GM12878 (cell line): ENCODE measurements around the gene FGGY. TPM values are rescaled to one million over a fixed set of nuclear protein-coding genes. Genes with fewer than 3 reads are reported as not detected.

Experiments used
- ATAC-seq: fragments of 200-7000 bp; cut with Tn5 transposase; 3 replicates; pipeline ENCODE4 v1.9.1; 2020; ENCODE audit warnings: mild to moderate bottlenecking, moderate library complexity
- BruUV-seq: library from RNA; stranded (reverse); fragments of 400-500 nt; replicated peaks from 2 replicates; lab custom pipeline; 2021; lab: Mats Ljungman, UMichigan
- CTCF ChIA-PET: fragments of 300-600 bp; sonication (Branson Sonifier 250); formaldehyde crosslinking; extraction: SDS; loops from one replicate; lab custom pipeline; 2021; ENCODE audit warnings: inconsistent platforms; lab: Yijun Ruan, JAX
- POLR2A ChIA-PET: fragments of 350-600 bp; formaldehyde crosslinking; extraction: SDS; loops from one replicate; lab custom pipeline; 2021; ENCODE audit warnings: inconsistent platforms; lab: Charles Lee
- RAD21 ChIA-PET: fragments of 300-600 bp; sonication (Branson Sonifier 250); formaldehyde crosslinking; loops from one replicate; lab custom pipeline; 2023; ENCODE audit warnings: antibody characterized with exemption; ENCODE audit not compliant: unreplicated experiment; lab: Charles Lee
- SMC1A ChIA-PET: fragments of 300-600 bp; sonication (Branson Sonifier 250); formaldehyde crosslinking; loops from one replicate; lab custom pipeline; 2023; ENCODE audit not compliant: unreplicated experiment, uncharacterized antibody; lab: Charles Lee
- DNase-seq: peaks from one replicate; pipeline ENCODE4 v3.0.0-alpha.2; 2011; ENCODE audit warnings: low read depth, low spot score
- FAIRE-seq: peaks from 3 replicates; lab custom pipeline; 2011; peaks lifted over from hg19 to GRCh38; lab: Jason Lieb, UNC
- H2AFZ ChIP-seq: 2 replicates; pipeline ENCODE4 v1.6.0; 2011; ENCODE audit warnings: low read depth, low read length, control low read depth; ENCODE audit not compliant: control insufficient read depth
- H3K27ac ChIP-seq: 2 replicates; pipeline ENCODE4 v1.5.1; 2011; ENCODE audit warnings: control low read depth; ENCODE audit not compliant: control insufficient read depth, insufficient read depth
- H3K27me3 ChIP-seq, 2 experiments: replicated peaks in 1 of 2; 2 replicates each; pipeline versions ENCODE4 v1.6.0 to v1.6.1; 2011; ENCODE audit warnings: low read length in 1 of 2; ENCODE audit not compliant: control insufficient read depth in 2 of 2, insufficient read depth in 2 of 2
- H3K36me3 ChIP-seq, 2 experiments: 2 replicates each; pipeline ENCODE4 v1.5.1; 2011; ENCODE audit warnings: low read length in 1 of 2; ENCODE audit not compliant: control insufficient read depth in 2 of 2, insufficient read depth in 2 of 2
- H3K4me1 ChIP-seq: 2 replicates; pipeline ENCODE4 v1.6.1; 2011; ENCODE audit warnings: mild to moderate bottlenecking, low read length, moderate library complexity, mixed read lengths; ENCODE audit not compliant: control insufficient read depth, insufficient read depth
- H3K4me2 ChIP-seq: 2 replicates; pipeline ENCODE4 v1.6.0; 2011; ENCODE audit warnings: control low read depth; ENCODE audit not compliant: control insufficient read depth, insufficient read depth
- H3K4me3 ChIP-seq: fragments of 200-600 bp; sonication (generic); 2 replicates; pipeline ENCODE4 v1.5.1; 2016
- H3K79me2 ChIP-seq: 2 replicates; pipeline ENCODE4 v1.6.0; 2011; ENCODE audit warnings: low read length; ENCODE audit not compliant: control insufficient read depth, insufficient read depth
- H3K9ac ChIP-seq: 2 replicates; pipeline ENCODE4 v1.8.0; 2011; ENCODE audit warnings: low read length, control low read depth, mixed read lengths; ENCODE audit not compliant: control insufficient read depth, insufficient read depth
- H3K9me3 ChIP-seq: replicated peaks from 3 replicates; pipeline ENCODE4 v1.5.1; 2011; ENCODE audit warnings: mild to moderate bottlenecking, low read length; ENCODE audit not compliant: control insufficient read depth, insufficient read depth
- H4K20me1 ChIP-seq: 2 replicates; pipeline ENCODE4 v1.6.0; 2011; ENCODE audit not compliant: control insufficient read depth, insufficient read depth
- KAT2A ChIP-seq: conservative IDR thresholded peaks from 2 replicates; pipeline ENCODE4 v1.6.1; 2011; ENCODE audit warnings: low read depth, low read length; ENCODE audit not compliant: control insufficient read depth
- TAF1 ChIP-seq: IDR thresholded peaks from 2 replicates; pipeline ENCODE4 v1.6.1; 2011; ENCODE audit warnings: mild to moderate bottlenecking, low read depth, low read length, borderline replicate concordance
- WGBS: methylation state at CpG from one replicate; pipeline ENCODE4 v1.1.6; 2016; ENCODE audit warnings: low lambda C conversion rate; ENCODE audit not compliant: insufficient replicate concordance, insufficient coverage; ENCODE audit errors: missing lambda C conversion rate; 5-methylcytosine and 5-hydroxymethylcytosine counted together
- in situ Hi-C: fragments of 300-500 bp; cut with MboI; formaldehyde crosslinking; loops from 9 replicates; pipeline ENCODE4 v1.14.3; 2018; ENCODE audit warnings: mixed read lengths
- intact Hi-C: fragments of 100-400 bp; cut with micrococcal nuclease; formaldehyde crosslinking; loops from one replicate; pipeline ENCODE4 v1.14.2; 2022; ENCODE audit not compliant: unreplicated experiment
- polyA plus RNA-seq, 11 experiments: library from polyadenylated mRNA; depleted of rRNA in 4 of 11; unstranded in 6 of 11; stranded (reverse) in 5 of 11; fragments of >200 nt; fragmentation: Nextera tagmentation in 4 of 11; fragmentation: Illumina TruSeq in 1 of 11; extraction: Ambion mirVana in 4 of 11; extraction: Trizol in 1 of 11; gene quantifications; 1 replicate in 1 of 11; 2 replicates in 10 of 11; pipeline versions ENCODE4 v1.2.1 to v1.2.3, GENCODE V29; 2011 to 2016; ENCODE audit warnings: inconsistent platforms in 2 of 11, missing spikeins in 2 of 11, low read depth in 1 of 11
- total RNA-seq, 4 experiments: library from RNA; depleted of rRNA in 3 of 4; stranded (reverse); fragments of >200 nt in 3 of 4; fragmentation: Illumina TruSeq in 1 of 4; extraction: Trizol in 1 of 4; gene quantifications; 2 replicates each; pipeline versions ENCODE4 v1.2.1 to v1.2.3, GENCODE V29; 2013 to 2021
- TF ChIP-seq, protein P1 (sequence below): IDR thresholded peaks from 2 replicates; pipeline ENCODE4 v1.6.1; 2012; ENCODE audit warnings: mild to moderate bottlenecking, low read depth, low read length

Gene FGGY
- total and polyA plus RNA-seq, 10 of the 15 experiments (the other 5 are each of a cell fraction or from before 2014, with no cell fraction given), result 6.2 to 11.9 (median 7.5) TPM

DNA sequence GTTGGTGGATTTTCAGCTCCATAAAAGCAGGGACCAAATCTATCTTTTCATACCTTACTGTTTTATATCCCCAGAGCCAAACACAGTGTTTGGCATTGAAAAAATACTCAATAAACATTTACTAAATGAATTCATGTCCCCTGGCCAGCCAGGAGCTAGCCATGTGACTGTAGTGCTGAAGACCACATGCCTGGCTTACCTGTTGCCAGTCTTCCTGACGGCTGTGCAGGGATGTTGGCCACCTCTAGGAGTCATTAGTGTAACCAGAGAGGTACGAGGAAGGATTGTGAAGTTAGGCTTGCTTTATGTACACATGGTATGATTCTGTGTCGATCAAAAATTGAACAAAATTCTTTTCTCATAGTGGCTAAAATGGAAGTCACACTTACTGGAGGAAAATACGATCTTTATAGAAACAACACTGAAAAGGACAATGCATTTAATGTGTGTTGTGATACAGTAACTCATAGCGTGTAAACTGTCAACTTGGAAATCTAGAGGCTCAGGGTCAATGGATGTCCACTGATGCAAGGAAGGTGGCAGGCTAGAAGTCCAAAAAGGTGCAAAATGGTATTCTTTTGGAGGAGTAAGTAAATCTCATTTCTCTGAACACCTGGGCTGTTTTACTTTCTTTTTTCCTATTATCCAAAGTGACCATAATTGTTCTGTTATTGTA, 60.9 kb downstream of the FGGY start:
- no peak overlapping the region for H3K27ac ChIP-seq
- DNase-seq, result no peak
- H4K20me1 ChIP-seq, result no peaks in the 10 kb centered on the region
- H3K4me2 ChIP-seq, result no peak overlapping the region
- in situ Hi-C loops (no loop called here), intact Hi-C loops (no loop called here)
- no peaks in the 10 kb centered on the region for H3K79me2 ChIP-seq
- TF ChIP-seq, protein P1, sequence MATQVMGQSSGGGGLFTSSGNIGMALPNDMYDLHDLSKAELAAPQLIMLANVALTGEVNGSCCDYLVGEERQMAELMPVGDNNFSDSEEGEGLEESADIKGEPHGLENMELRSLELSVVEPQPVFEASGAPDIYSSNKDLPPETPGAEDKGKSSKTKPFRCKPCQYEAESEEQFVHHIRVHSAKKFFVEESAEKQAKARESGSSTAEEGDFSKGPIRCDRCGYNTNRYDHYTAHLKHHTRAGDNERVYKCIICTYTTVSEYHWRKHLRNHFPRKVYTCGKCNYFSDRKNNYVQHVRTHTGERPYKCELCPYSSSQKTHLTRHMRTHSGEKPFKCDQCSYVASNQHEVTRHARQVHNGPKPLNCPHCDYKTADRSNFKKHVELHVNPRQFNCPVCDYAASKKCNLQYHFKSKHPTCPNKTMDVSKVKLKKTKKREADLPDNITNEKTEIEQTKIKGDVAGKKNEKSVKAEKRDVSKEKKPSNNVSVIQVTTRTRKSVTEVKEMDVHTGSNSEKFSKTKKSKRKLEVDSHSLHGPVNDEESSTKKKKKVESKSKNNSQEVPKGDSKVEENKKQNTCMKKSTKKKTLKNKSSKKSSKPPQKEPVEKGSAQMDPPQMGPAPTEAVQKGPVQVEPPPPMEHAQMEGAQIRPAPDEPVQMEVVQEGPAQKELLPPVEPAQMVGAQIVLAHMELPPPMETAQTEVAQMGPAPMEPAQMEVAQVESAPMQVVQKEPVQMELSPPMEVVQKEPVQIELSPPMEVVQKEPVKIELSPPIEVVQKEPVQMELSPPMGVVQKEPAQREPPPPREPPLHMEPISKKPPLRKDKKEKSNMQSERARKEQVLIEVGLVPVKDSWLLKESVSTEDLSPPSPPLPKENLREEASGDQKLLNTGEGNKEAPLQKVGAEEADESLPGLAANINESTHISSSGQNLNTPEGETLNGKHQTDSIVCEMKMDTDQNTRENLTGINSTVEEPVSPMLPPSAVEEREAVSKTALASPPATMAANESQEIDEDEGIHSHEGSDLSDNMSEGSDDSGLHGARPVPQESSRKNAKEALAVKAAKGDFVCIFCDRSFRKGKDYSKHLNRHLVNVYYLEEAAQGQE, result peak; percentile 48; the same call in 1 of the 2 replicates
- no peak for TF ChIP-seq KAT2A
- TF ChIP-seq TAF1, result no peak
- TF ChIP-seq, all 136 proteins: peak for 1
- ATAC-seq (no peak), FAIRE-seq (no peak)
- Histone ChIP-seq H3K9me3 (no peaks in the 10 kb centered on the region), H3K4me3 (no peak overlapping the region), H3K27me3 (no peaks in the 10 kb centered on the region), H2AFZ (no peak overlapping the region), H3K9ac (no peak overlapping the region), H3K4me1 (peaks cover 6% of the 10 kb centered on the region; the same call in 1 of the 2 replicates), H3K36me3 (no peaks in the 10 kb centered on the region)
- 79% methylated on average over 5 of the region's 5 CpGs for WGBS
- ChIA-PET SMC1A (interaction anchor here (1.0 to 2.0 kb wide), 2 partner anchors 10 to 14 kb away, joined by 3 to 5 read pairs; no protein-coding TSS in a partner anchor), POLR2A (no interaction called here), CTCF (interaction anchor here (1.1 to 1.3 kb wide), 2 partner anchors 10 to 341 kb away, joined by 3 read pairs; no protein-coding TSS in a partner anchor), RAD21 (no interaction called here)
- no TSS peak for BruUV-seq
